ENCODE data around the gene RAB24.

RAB24 gene

DNA sequence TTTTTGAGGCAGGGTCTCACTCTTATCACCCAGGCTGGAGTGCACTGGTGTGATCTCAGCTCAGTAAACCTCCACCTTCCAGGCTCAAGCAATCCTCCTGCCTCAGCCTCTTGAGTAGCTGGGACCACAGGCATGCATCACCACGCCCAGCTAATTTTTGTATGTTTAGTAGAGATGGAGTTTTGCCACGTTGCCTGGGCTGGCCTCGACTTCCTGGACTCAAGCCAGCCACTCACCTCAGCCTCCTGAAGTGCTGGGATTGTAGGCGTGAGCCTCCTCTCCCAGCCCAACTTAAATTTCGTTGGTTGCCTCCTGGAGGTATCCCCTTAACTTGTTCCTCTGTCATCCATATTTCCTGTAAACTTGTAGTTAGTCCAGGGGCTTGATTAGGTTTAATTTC is 47.2 kb downstream of the RAB24 start:
- TF ChIP-seq, protein P1, sequence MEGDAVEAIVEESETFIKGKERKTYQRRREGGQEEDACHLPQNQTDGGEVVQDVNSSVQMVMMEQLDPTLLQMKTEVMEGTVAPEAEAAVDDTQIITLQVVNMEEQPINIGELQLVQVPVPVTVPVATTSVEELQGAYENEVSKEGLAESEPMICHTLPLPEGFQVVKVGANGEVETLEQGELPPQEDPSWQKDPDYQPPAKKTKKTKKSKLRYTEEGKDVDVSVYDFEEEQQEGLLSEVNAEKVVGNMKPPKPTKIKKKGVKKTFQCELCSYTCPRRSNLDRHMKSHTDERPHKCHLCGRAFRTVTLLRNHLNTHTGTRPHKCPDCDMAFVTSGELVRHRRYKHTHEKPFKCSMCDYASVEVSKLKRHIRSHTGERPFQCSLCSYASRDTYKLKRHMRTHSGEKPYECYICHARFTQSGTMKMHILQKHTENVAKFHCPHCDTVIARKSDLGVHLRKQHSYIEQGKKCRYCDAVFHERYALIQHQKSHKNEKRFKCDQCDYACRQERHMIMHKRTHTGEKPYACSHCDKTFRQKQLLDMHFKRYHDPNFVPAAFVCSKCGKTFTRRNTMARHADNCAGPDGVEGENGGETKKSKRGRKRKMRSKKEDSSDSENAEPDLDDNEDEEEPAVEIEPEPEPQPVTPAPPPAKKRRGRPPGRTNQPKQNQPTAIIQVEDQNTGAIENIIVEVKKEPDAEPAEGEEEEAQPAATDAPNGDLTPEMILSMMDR (IDR thresholded peaks at IDR 0.05; ENCODE audit: control extremely low read depth, extremely low read depth, low read depth, missing control alignments): no peak

GRCh38 chr5:177253252-177253651 is 50.3 kb downstream of the RAB24 start:
- no peak for DNase-seq (ENCODE audit: extremely low spot score)
- CTCF ChIA-PET: interaction anchor here (1.2 to 1.5 kb wide), 5 partner anchors 8 to 139 kb away, joined by 3 to 6 read pairs (median 3); no protein-coding TSS in a partner anchor
- TF ChIP-seq, protein P1 (IDR thresholded peaks at IDR 0.05; ENCODE audit: control extremely low read depth, extremely low read depth, low read depth, missing control alignments): no peak
- POLR2A ChIA-PET: no interaction called here

More for the DNA sequence above, 47.2 kb downstream of the RAB24 start:
- no peak for DNase-seq (ENCODE audit: extremely low spot score)
- ChIA-PET POLR2A (no interaction called here), CTCF (no interaction called here)
